Left lobe of liver (tissue), 2 donors: Measurements from ENCODE around the gene PCNX3. TPM values are rescaled to one million over a fixed set of nuclear protein-coding genes. Genes with fewer than 3 reads are reported as not detected.
"Not testable (repeated sequence)": the region's sequence is repeated elsewhere in the genome, so short reads cannot be mapped to it uniquely, and the experiment has no call there.

Experiments
- ATAC-seq: fragments of 200-7000 bp; cut with Tn5 transposase; one replicate; pipeline ENCODE4 v1.9.1; 2020; ENCODE audit warnings: mild to moderate bottlenecking, moderate library complexity
- DNase-seq: peaks from one replicate; pipeline ENCODE4 v3.0.0-alpha.2; 2020; ENCODE audit warnings: low spot score
- total RNA-seq: library from RNA; stranded (reverse); gene quantifications from one replicate; pipeline ENCODE4 v1.2.1, GENCODE V29; 2021
- donor health status: DM: no; HTN: no; CAD: no; lungs with moderate emphysema.
- donor health status: DM: no; HTN: yes; CAD: no.

Gene PCNX3
- total RNA-seq, 1 donor from 2014 or later: 16.8 TPM

GRCh38 chr11:65637032-65637557 lies 21.5 kb downstream of the PCNX3 start:
- DNase-seq (no peak), ATAC-seq (peak; percentile 8)

DNA sequence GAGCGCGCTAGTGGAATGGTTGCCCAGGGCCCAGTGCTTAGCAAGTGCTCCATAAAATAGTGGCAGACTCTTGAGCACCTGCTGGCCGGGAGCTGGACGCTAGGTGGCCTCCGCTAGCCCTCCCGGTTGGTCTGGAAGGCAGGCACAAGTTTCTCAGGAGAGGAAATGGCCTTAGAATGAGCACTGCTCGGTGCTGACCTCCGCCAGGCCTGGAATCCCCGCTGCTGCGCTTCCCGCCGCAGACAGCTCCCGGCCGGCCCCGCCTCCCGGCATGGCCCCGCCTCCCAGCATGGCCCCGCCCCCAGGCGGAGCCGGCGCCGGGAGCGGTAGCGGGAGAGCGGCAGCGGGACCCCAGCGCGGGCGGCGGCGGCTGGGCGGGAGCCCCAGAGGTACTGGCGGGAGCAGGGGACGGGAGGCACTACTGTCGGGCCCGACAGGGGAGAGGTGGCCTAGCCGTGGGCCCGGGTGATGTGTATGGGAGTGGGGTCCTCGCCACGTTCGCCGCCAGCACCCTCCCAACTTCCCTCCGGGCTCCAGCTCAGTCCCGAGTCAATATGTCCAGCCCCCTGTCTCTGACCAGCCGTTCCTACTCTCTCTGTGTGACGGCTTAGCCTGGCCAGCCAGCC lies 22.3 kb downstream of the PCNX3 start, which contains the start of gene SIPA1:
Gene SIPA1, plus strand, starts transcription at position 308 of the 626 bp plus-strand sequence. CDS start 2,821 bp downstream, outside the sequence.
- ATAC-seq (peak; percentile 86), DNase-seq (peak; percentile 76)

DNA sequence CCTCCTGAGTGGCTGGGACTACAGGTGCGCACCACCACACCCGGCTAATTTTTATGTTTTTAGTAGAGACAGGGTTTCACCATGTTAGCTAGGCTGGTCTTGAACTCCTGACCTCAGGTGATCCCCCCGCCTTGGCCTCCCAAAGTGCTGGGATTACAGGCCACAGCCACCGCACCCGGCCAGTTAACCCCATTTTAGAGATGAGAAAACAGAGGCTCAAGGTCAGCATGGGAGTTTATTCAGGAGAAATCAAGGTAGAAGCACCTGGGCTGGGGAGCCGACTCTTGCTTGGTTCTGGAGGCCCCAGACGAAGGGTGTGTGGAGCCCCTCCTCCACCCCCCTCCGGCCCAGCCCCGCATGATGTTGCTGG lies 23.6 kb downstream of the PCNX3 start:
- ATAC-seq: not testable (repeated sequence)

GRCh38 chr11:65639623-65640482 lies 24.3 kb downstream of the PCNX3 start:
- peak; percentile 4 for ATAC-seq
- no peak for DNase-seq

More for the DNA sequence above, 23.6 kb downstream of the PCNX3 start:
- not testable (repeated sequence) for DNase-seq

DNA sequence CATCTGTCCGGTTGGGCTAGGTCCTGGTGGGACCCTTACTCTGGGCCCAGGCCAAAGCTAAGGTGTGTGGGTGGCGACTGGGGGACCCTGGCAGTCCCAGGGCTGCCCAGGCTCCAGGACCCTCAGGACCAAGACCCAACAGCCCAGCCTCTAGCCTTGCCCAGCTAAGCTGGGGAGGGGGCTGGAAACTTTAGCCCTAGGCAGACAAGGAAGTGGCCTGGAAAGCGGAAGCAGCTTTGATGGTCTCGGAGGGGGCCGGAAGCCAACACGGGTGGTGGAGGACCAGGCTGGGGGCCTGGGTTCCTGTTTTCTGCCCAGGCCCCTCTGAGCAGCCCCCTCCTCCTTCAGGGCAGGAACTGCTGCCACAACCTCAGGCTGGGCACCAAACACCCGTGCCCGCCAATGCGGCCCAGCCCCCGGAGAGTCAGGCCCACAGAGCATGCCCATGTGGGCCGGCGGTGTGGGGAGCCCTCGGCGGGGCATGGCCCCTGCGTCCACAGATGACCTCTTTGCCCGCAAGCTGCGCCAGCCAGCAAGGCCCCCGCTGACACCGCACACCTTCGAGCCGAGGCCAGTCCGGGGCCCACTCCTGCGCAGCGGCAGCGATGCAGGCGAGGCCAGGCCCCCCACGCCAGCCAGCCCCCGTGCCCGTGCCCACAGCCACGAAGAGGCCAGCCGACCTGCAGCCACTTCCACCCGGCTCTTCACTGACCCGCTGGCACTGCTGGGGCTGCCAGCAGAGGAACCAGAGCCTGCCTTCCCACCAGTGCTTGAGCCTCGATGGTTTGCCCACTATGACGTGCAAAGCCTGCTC lies 25.1 kb downstream of the PCNX3 start:
- DNase-seq (no peak), ATAC-seq (no peak)

DNA sequence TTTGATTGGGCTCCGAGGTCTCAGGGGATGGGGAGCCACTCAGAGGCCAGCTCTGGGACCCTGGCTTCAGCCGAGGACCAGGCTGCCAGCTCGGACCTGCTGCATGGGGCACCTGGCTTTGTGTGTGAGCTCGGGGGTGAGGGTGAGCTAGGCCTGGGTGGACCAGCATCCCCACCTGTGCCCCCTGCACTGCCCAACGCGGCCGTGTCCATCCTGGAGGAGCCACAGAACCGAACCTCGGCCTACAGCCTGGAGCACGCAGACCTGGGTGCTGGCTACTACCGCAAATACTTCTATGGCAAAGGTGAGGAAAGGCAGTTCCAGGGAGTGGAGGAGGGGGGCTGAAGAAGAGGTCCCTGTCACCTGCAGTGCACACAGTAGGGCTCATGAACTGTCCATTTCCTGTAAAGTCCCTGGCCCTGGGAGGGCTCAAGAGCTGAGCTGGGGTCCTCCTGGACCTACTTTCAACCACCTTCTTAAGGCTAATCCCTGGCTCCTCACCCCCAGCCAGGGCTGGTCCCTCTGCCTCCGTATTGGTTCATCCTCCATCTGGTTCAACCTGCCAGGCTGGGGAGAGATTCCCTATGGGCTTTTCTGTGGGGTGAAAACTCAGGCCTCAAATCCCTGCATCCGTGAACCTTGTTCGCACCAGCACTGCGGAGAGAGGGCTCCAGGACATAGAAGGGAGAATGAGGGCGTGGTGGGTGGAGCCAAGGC lies 25.9 kb downstream of the PCNX3 start:
- ATAC-seq (no peak), DNase-seq (no peak)

- ATAC-seq (no peak), DNase-seq (no peak)
Measured at GRCh38 chr11:65642014-65642671, 26.6 kb downstream of the PCNX3 start.

- ATAC-seq: no peak
- no peak for DNase-seq
Measured at GRCh38 chr11:65643971-65644370, 28.4 kb downstream of the PCNX3 start.

DNA sequence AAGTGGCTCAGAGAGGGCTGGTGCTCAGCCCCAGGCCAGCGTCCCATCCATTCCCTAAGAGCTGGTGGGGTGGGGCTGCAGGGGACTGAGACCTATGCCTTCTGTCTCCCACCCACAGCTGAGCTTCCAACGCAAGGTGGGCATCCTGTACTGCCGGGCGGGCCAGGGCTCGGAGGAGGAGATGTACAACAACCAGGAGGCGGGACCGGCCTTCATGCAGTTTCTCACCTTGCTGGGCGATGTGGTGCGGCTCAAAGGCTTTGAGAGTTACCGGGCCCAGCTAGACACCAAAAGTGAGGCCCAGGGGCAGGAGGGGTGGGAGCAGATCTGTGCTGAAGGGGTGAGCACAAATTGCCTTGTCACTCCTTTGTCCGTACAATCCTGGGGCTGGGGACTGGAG lies 29.3 kb downstream of the PCNX3 start:
- DNase-seq (no peak), ATAC-seq (no peak)

- no peak for DNase-seq
Measured at GRCh38 chr11:65645710-65646109, 30.1 kb downstream of the PCNX3 start.

DNA sequence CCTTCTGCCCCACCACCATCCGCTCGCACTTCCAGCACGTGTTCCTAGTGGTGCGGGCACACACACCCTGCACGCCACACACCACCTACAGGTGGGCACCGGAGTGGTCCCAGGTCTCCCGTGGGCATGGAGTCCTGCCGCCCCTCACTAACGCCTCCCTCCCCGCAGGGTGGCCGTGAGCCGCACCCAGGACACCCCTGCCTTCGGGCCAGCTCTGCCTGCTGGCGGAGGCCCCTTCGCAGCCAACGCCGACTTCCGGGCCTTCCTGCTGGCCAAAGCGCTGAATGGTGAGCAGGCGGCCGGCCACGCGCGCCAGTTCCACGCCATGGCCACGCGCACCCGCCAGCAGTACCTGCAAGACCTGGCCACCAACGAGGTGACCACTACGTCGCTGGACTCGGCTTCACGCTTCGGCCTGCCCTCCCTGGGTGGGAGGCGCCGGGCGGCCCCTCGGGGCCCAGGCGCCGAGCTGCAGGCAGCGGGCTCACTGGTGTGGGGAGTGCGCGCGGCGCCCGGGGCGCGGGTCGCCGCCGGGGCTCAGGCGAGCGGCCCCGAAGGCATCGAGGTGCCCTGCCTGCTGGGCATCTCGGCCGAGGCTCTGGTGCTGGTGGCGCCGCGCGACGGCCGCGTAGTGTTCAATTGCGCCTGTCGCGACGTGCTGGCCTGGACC lies 30.8 kb downstream of the PCNX3 start:
- DNase-seq: no peak
- no peak for ATAC-seq

More at GRCh38 chr11:65645710-65646109, 30.1 kb downstream of the PCNX3 start:
- no peak for ATAC-seq

GRCh38 chr11:65646958-65647701 lies 31.6 kb downstream of the PCNX3 start:
- DNase-seq (peak; percentile 85), ATAC-seq (peak; percentile 78)

DNA sequence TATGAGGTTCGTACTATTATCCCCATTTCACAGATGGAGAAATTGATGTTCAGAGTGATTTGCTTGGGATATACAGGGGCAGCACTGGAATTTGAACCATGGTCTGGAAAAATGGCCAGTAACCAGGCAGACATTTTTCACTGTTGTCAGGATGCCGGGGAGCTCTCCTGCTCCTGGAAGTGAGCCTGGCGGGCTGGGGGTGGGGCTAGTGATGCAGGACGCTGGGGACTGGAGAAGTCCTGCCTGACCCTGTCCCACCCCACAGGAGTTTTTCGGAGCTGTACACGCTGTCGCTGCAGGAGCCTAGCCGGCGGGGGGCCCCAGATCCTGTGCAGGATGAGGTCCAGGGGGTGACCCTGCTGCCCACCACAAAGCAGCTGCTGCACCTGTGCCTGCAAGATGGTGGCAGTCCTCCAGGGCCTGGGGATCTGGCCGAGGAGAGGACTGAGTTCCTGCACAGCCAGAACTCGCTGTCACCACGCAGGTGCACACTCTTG lies 33.5 kb downstream of the PCNX3 start:
- ATAC-seq (peak; percentile 3), DNase-seq (peak; percentile 76)

DNA sequence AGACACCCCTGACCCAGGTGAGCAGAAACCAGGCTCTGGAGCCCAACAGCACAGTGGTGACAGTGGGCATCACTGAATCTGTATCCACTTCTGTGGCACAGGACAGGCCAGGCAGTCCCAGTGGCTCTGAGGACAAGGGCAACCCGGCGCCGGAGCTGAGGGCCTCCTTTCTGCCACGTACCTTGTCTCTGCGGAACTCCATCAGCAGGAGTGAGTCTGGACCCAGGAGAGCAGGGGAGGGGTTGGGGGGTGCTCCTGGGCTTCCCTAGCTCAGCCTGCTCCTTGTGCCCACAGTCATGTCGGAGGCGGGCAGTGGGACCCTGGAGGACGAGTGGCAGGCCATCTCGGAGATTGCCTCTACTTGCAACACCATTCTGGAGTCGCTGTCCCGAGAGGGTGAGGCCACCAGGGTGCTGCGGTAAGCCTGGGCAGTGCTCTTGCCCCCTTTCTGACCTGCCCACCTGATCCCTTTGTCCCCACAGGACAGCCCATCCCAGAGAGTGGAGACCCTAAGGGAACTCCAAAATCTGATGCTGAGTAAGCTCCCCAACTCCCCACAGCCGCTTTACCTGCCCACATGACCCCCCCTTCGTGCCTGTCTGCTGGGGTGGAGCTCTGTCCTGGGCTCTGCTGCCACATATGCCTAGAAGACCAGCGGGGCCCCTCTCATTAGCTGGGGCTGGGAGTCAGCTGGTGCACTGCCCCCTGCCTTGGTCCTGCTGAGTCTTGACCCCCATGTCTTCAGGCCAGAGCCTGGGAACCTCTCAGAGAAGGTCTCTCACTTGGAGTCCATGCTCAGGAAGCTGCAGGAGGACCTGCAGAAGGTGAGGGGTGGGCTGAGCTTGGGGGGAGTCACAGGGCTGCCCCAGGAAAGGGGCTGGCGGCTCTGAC lies 34.3 kb downstream of the PCNX3 start:
- peak; percentile 46 for DNase-seq
- no peak for ATAC-seq

DNA sequence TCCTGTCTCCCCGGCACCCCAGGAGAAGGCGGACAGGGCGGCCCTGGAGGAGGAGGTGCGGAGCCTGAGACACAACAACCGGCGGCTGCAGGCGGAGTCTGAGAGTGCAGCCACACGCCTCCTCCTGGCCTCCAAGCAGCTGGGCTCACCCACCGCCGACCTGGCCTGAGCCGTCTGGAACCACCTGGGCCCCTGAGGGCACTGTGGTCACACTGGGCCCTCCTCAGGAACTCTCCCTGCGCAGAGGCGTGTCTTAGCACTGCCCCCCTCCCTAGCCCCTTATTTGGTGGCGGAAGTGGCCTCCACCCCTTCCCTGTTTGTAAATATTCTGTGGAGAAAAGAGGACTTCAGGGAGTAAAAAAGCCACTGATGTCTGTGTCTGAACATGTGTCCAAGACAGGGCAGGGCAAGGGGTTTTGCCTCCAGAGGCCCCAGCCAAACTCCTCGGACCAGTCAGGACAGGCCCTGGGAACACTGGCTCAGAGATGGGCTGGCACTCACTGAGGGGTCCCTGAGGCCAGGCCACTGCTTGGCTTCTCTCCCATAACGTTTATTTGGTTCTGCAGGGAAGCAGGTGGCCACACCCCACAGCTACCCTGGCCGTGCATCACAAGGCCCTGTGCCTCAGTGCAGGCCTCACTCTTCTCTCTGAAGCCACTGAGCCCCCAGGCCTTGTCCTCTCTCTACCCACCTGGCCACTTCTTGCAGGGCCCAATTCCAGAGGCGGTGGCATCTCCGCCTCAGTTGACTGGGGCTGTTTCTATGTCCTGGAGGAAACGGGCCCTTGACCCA lies 35.2 kb downstream of the PCNX3 start:
- ATAC-seq (no peak), DNase-seq (peak; percentile 50)

- no peak for DNase-seq
- ATAC-seq: no peak
Measured at GRCh38 chr11:65651339-65651588, 35.7 kb downstream of the PCNX3 start.
